Stomach (tissue), 4 donors: ENCODE measurements around the gene NOS1.

Source experiments
- CTCF ChIP-seq, 7 experiments: fragments of 450-650 bp in 4 of 7; fragments of 200-600 bp in 3 of 7; sonication (generic) in 3 of 7; IDR thresholded peaks; one replicate each; pipeline ENCODE4 v1.5.1; 2016 to 2019; ENCODE audit warnings: antibody characterized with exemption in 7 of 7, control low read depth in 2 of 7, mild to moderate bottlenecking in 1 of 7
- POLR2A ChIP-seq, 4 donors: fragments of 450-650 bp; IDR thresholded peaks; one replicate each; pipeline ENCODE4 v1.6.1; 2016; ENCODE audit warnings: antibody characterized with exemption in 4 of 4, control low read depth in 2 of 4, mild to moderate bottlenecking in 1 of 4, moderate library complexity in 1 of 4

GRCh38 chr12:117329756-117330155 is 31.7 kb downstream of the NOS1 start:
- TF ChIP-seq POLR2A (IDR thresholded peaks at IDR 0.05): no peak
- no peak for TF ChIP-seq CTCF (IDR thresholded peaks at IDR 0.05)
